HepG2 (cell line): ENCODE measurements around the gene URB1. TPM values are rescaled to one million over a fixed set of nuclear protein-coding genes. Genes with fewer than 3 reads are reported as not detected.

ENCODE experiments used
- HNF1A ChIP-seq, 2 experiments: sonication (generic) in 1 of 2; formaldehyde crosslinking in 1 of 2; IDR thresholded peaks; 2 replicates each; pipeline versions ENCODE4 v1.4.0 to v1.6.1; 2016 to 2020; ENCODE audit warnings: borderline replicate concordance in 1 of 2, low read depth in 1 of 2, mild to moderate bottlenecking in 1 of 2, missing genetic modification reagents in 1 of 2
- NFAT5 ChIP-seq: sonication (generic); formaldehyde crosslinking; IDR thresholded peaks from 2 replicates; pipeline ENCODE4 v1.4.0; 2020; ENCODE audit warnings: missing genetic modification reagents
- NR3C1 ChIP-seq: sonication (generic); formaldehyde crosslinking; IDR thresholded peaks from 2 replicates; pipeline ENCODE4 v1.4.0; 2020; ENCODE audit warnings: missing genetic modification reagents
- TBL1XR1 ChIP-seq: fragments of 150-350 bp; IDR thresholded peaks from 2 replicates; pipeline ENCODE4 v1.6.1; 2014; ENCODE audit warnings: borderline replicate concordance, low read length; ENCODE audit not compliant: partially characterized antibody
- XRCC5 ChIP-seq: fragments of 200-400 bp; formaldehyde crosslinking; optimal IDR thresholded peaks from 2 replicates; pipeline ENCODE3; 2017; ENCODE audit warnings: mild to moderate bottlenecking, low read length
- ZNF780A ChIP-seq: sonication (generic); formaldehyde crosslinking; IDR thresholded peaks from 2 replicates; pipeline ENCODE4 v1.8.0; 2022; ENCODE audit warnings: mild to moderate bottlenecking, missing genetic modification reagents, moderate library complexity
- polyA plus RNA-seq, 8 experiments: library from polyadenylated mRNA; depleted of rRNA in 3 of 8; stranded (reverse) in 7 of 8; unstranded in 1 of 8; fragments of >200 nt; fragmentation: Illumina TruSeq in 4 of 8; extraction: Trizol in 4 of 8; gene quantifications; 2 replicates each; pipeline versions ENCODE4 v1.2.1 to v1.2.3, GENCODE V29; 2011 to 2016; ENCODE audit warnings: low read depth in 4 of 8, missing spikeins in 1 of 8, mixed read lengths in 1 of 8; ENCODE audit not compliant: insufficient read depth in 1 of 8
- total RNA-seq, 5 experiments: library from RNA; depleted of rRNA; stranded (reverse); fragments of >200 nt; fragmentation: Illumina TruSeq; extraction: Trizol; gene quantifications; 2 replicates each; pipeline ENCODE4 v1.2.3, GENCODE V29; 2016; ENCODE audit warnings: low read depth in 1 of 5
- TF ChIP-seq, protein P1 (sequence below), 2 experiments: fragments of 450-650 bp in 1 of 2; sonication (generic) in 1 of 2; formaldehyde crosslinking; IDR thresholded peaks; 2 replicates each; pipeline versions ENCODE4 v1.5.0 to v1.8.0; 2020 to 2022; ENCODE audit warnings: mild to moderate bottlenecking in 1 of 2, missing genetic modification reagents in 1 of 2

The URB1 gene
- total and polyA plus RNA-seq, 2 of the 13 experiments (the other 11 are each of a cell fraction or from before 2014, with no cell fraction given) = 4.5 to 16.7 TPM

DNA sequence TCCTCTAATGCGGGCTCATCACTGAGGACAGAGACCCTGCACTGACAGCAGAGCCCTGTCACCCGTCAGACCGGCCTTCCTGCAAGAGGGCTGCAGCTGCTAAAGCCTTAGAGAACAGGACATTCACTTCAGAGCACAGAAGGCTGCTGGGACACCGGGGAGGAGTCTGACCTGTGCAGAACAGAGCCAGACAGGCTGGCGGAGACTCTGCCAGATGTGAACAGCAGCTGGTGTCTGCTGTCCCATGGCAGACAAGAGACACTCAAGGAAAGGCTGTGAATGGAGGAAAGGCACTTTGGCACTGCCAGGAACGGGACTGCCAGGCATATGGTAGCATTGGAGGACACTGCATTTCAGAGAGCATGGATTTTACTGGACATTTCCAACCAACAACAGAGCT lies 72.8 kb downstream of the URB1 start (continued):
- TF ChIP-seq HNF1A (IDR thresholded peaks at IDR 0.05; ENCODE audit: low read depth) (no peak), HNF1A (CRISPR knock-in tag; IDR thresholded peaks at IDR 0.05; ENCODE audit: borderline replicate concordance) (no peak), ZNF780A (CRISPR knock-in tag) (no peak), NFAT5 (no peak), XRCC5 (no peak), TBL1XR1 (no peak), NR3C1 (no peak)
- TF ChIP-seq, protein P1, sequence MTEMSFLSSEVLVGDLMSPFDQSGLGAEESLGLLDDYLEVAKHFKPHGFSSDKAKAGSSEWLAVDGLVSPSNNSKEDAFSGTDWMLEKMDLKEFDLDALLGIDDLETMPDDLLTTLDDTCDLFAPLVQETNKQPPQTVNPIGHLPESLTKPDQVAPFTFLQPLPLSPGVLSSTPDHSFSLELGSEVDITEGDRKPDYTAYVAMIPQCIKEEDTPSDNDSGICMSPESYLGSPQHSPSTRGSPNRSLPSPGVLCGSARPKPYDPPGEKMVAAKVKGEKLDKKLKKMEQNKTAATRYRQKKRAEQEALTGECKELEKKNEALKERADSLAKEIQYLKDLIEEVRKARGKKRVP (CRISPR knock-in tag; IDR thresholded peaks at IDR 0.05) = no peak
